Lung (tissue), 12 donors: ENCODE measurements around the gene COL4A2. TPM values are rescaled to one million over a fixed set of nuclear protein-coding genes. Genes with fewer than 3 reads are reported as not detected.

Source experiments
- ATAC-seq: fragments of 200-7000 bp; cut with Tn5 transposase; one replicate; pipeline ENCODE4 v1.9.1; 2020; ENCODE audit warnings: moderate number of reproducible peaks; ENCODE audit not compliant: insufficient read depth, low FRiP score
- DNase-seq, 3 donors: peaks; one replicate each; pipeline ENCODE4 v3.0.0-alpha.2; 2013 to 2017
- H3K27ac ChIP-seq, 2 donors: one replicate each; pipeline ENCODE4 v1.5.1; 2013; ENCODE audit warnings: mild to moderate bottlenecking in 2 of 2, moderate library complexity in 2 of 2, control low read depth in 1 of 2, inconsistent platforms in 1 of 2, low read depth in 1 of 2, low read length in 1 of 2
- H3K27me3 ChIP-seq, 3 donors: one replicate each; pipeline ENCODE4 v1.5.1; 2013; ENCODE audit warnings: low read length in 2 of 3; ENCODE audit not compliant: control insufficient read depth in 3 of 3, insufficient read depth in 3 of 3
- H3K36me3 ChIP-seq, 4 donors: one replicate each; pipeline ENCODE4 v1.5.1; 2013; ENCODE audit warnings: low read length in 4 of 4, mild to moderate bottlenecking in 1 of 4, moderate library complexity in 1 of 4; ENCODE audit not compliant: control insufficient read depth in 4 of 4, insufficient read depth in 4 of 4
- H3K4me1 ChIP-seq, 5 donors: one replicate each; pipeline ENCODE4 v1.5.1; 2013; ENCODE audit warnings: low read length in 5 of 5, mild to moderate bottlenecking in 2 of 5, moderate library complexity in 1 of 5; ENCODE audit not compliant: control insufficient read depth in 5 of 5, insufficient read depth in 5 of 5
- H3K4me3 ChIP-seq: one replicate; pipeline ENCODE4 v1.5.1; 2013; ENCODE audit warnings: mild to moderate bottlenecking, control low read depth, moderate library complexity
- H3K9ac ChIP-seq, 2 donors: one replicate each; pipeline ENCODE4 v1.5.1; 2013; ENCODE audit warnings: low read length in 2 of 2, control low read depth in 1 of 2; ENCODE audit not compliant: insufficient read depth in 1 of 2
- H3K9me3 ChIP-seq, 4 donors: one replicate each; pipeline ENCODE4 v1.5.1; 2013; ENCODE audit warnings: low read length in 3 of 4, mild to moderate bottlenecking in 1 of 4, moderate library complexity in 1 of 4; ENCODE audit not compliant: control insufficient read depth in 4 of 4, insufficient read depth in 3 of 4
- CTCF ChIP-seq: IDR thresholded peaks from 2 replicates; pipeline ENCODE4 v1.5.1; 2012; ENCODE audit warnings: mild to moderate bottlenecking; ENCODE audit errors: control extremely low read depth, extremely low read depth
- WGBS, 2 donors: extraction: QIAGEN DNeasy Blood & Tissue Kit; methylation state at CpG; one replicate each; pipeline ENCODE4 v1.1.7; 2013; 5-methylcytosine and 5-hydroxymethylcytosine counted together
- polyA plus RNA-seq, 2 donors: library from polyadenylated mRNA; stranded (reverse); fragments of 200-250 nt; gene quantifications; one replicate each; pipeline ENCODE4 v1.2.1, GENCODE V29; 2013
- total RNA-seq, 2 donors: library from RNA; depleted of rRNA in 1 of 2; stranded (reverse); fragments of >200 nt in 1 of 2; gene quantifications; one replicate each; pipeline ENCODE4 v1.2.1, GENCODE V29; 2014 to 2021
- donor health status: control.
- donor health status: control.
- donor health status: Bipolar disorder and iron deficiency.
- donor health status: healthy.
- donor health status: DM: yes; HTN: yes; CAD: no.

The COL4A2 gene
- total and polyA plus RNA-seq, 4 donors = 169 to 627 (median 339) TPM

- Histone ChIP-seq H3K9me3 (no peaks in the 10 kb centered on the region), H3K36me3 (peaks cover 0 to 10% (median 2%) of the 10 kb centered on the region in 4 donors), H3K27ac (no peak overlapping the region), H3K27me3 (no peaks in the 10 kb centered on the region), H3K4me1 (peaks cover 0 to 15% (median 3%) of the 10 kb centered on the region in 5 donors), H3K9ac (no peak overlapping the region), H3K4me3 (no peak overlapping the region)
- no peak for TF ChIP-seq CTCF
- WGBS, 2 donors = 94 to 98% methylated on average over 4 of the region's 4 CpGs
- ATAC-seq = no peak
- no peak for DNase-seq
Measured at GRCh38 chr13:110358381-110358780, 51.3 kb downstream of the COL4A2 start.

- Histone ChIP-seq H3K27me3 (no peaks in the 10 kb centered on the region), H3K4me1 (peaks cover 0 to 13% (median 3%) of the 10 kb centered on the region in 5 donors), H3K9me3 (no peaks in the 10 kb centered on the region), H3K36me3 (peaks cover 0 to 10% (median 2%) of the 10 kb centered on the region in 4 donors), H3K9ac (no peak overlapping the region), H3K4me3 (no peak overlapping the region), H3K27ac (peak overlapping the region; percentile 48 to 51)
- TF ChIP-seq CTCF = no peak
- WGBS, 2 donors = 60 to 69% methylated on average over 7 of the region's 7 CpGs
- DNase-seq (peak; percentile 58 to 70 (median 66)), ATAC-seq (no peak)
Measured at GRCh38 chr13:110359840-110360301, 52.8 kb downstream of the COL4A2 start.

GRCh38 chr13:110360598-110360997 is 53.5 kb downstream of the COL4A2 start:
- no peak overlapping the region for H3K4me3 ChIP-seq
- no peaks in the 10 kb centered on the region for H3K27me3 ChIP-seq
- H3K9ac ChIP-seq = no peak overlapping the region
- H3K9me3 ChIP-seq = no peaks in the 10 kb centered on the region
- no peak for TF ChIP-seq CTCF
- H3K27ac ChIP-seq = peak overlapping the region; percentile 48 to 71
- 81 to 86% methylated on average over 11 of the region's 11 CpGs for WGBS, 2 donors
- peaks cover 0 to 10% (median 2%) of the 10 kb centered on the region in 4 donors for H3K36me3 ChIP-seq
- DNase-seq (no peak), ATAC-seq (no peak)
- H3K4me1 ChIP-seq = peaks cover 0 to 14% (median 3%) of the 10 kb centered on the region in 5 donors
